A673 (cell line): ENCODE results near the gene ARPC1B. TPM values are rescaled to one million over a fixed set of nuclear protein-coding genes. Genes with fewer than 3 reads are reported as not detected.

Experiments used
- BruUV-seq: library from RNA; stranded (reverse); fragments of 400-500 nt; replicated peaks from 2 replicates; lab custom pipeline; 2021; lab: Mats Ljungman, UMichigan
- CTCF ChIA-PET: fragments of 300-600 bp; sonication (Branson Sonifier 250); formaldehyde crosslinking; loops from one replicate; lab custom pipeline; 2022; ENCODE audit warnings: antibody characterized with exemption; lab: Charles Lee
- POLR2A ChIA-PET: fragments of 300-600 bp; sonication (Branson Sonifier 250); formaldehyde crosslinking; loops from one replicate; lab custom pipeline; 2022; ENCODE audit warnings: antibody characterized with exemption; ENCODE audit not compliant: low non-redundant PET; lab: Charles Lee
- DNase-seq: peaks from one replicate; pipeline ENCODE4 v3.0.0-alpha.2; 2015; ENCODE audit warnings: low spot score
- H3K27ac ChIP-seq: fragments of 200-600 bp; sonication (generic); 2 replicates; pipeline ENCODE4 v1.5.1; 2016; ENCODE audit warnings: mixed run types, low read depth, mild to moderate bottlenecking, mixed read lengths, antibody characterized with exemption, low read length; ENCODE audit not compliant: poor library complexity, severe bottlenecking
- H3K27me3 ChIP-seq: fragments of 200-600 bp; sonication (generic); replicated peaks from 2 replicates; pipeline ENCODE4 v1.6.1; 2017; ENCODE audit warnings: mixed run types, low read depth, mild to moderate bottlenecking, mixed read lengths, antibody characterized with exemption, low read length; ENCODE audit not compliant: insufficient read depth, poor library complexity
- H3K36me3 ChIP-seq: fragments of 200-600 bp; sonication (generic); 2 replicates; pipeline ENCODE4 v1.6.1; 2016; ENCODE audit warnings: mixed run types, mild to moderate bottlenecking, mixed read lengths, antibody characterized with exemption, low read length; ENCODE audit not compliant: insufficient read depth, poor library complexity, severe bottlenecking
- H3K4me1 ChIP-seq: fragments of 200-600 bp; sonication (generic); 2 replicates; pipeline ENCODE4 v1.6.1; 2017; ENCODE audit warnings: mixed run types, mild to moderate bottlenecking, mixed read lengths, antibody characterized with exemption, low read length; ENCODE audit not compliant: insufficient read depth, poor library complexity, severe bottlenecking
- H3K4me3 ChIP-seq: fragments of 200-600 bp; sonication (generic); 2 replicates; pipeline ENCODE4 v1.5.1; 2016; ENCODE audit warnings: low read depth, mixed run types, mild to moderate bottlenecking, mixed read lengths, low read length; ENCODE audit not compliant: poor library complexity, severe bottlenecking
- H3K9me3 ChIP-seq: fragments of 200-600 bp; sonication (generic); 2 replicates; pipeline ENCODE4 v1.6.1; 2016; ENCODE audit warnings: mixed run types, low read depth, mild to moderate bottlenecking, mixed read lengths, antibody characterized with exemption, low read length; ENCODE audit not compliant: poor library complexity, severe bottlenecking
- EZH2 ChIP-seq: fragments of 200-600 bp; sonication (generic); IDR thresholded peaks from 2 replicates; pipeline ENCODE4 v1.6.1; 2017; ENCODE audit warnings: borderline replicate concordance, low read depth, mild to moderate bottlenecking, mixed read lengths, antibody characterized with exemption, low read length; ENCODE audit not compliant: poor library complexity, severe bottlenecking
- intact Hi-C: fragments of 100-400 bp; cut with micrococcal nuclease; formaldehyde crosslinking; loops from one replicate; pipeline ENCODE4 v1.10.0; 2022; ENCODE audit not compliant: unreplicated experiment
- total RNA-seq: library from RNA; stranded (reverse); gene quantifications from 2 replicates; pipeline ENCODE4 v1.2.3, GENCODE V29; 2021
- TF ChIP-seq, protein P1 (sequence below): fragments of 300-800, 200-600 bp; sonication (generic); conservative IDR thresholded peaks from 2 replicates; pipeline ENCODE4 v1.5.1; 2017; ENCODE audit warnings: low read depth, mild to moderate bottlenecking, antibody characterized with exemption, low read length, moderate library complexity, mixed read lengths

Gene ARPC1B
- total RNA-seq, 1 experiment from 2014 or later = 29.9 TPM

DNA sequence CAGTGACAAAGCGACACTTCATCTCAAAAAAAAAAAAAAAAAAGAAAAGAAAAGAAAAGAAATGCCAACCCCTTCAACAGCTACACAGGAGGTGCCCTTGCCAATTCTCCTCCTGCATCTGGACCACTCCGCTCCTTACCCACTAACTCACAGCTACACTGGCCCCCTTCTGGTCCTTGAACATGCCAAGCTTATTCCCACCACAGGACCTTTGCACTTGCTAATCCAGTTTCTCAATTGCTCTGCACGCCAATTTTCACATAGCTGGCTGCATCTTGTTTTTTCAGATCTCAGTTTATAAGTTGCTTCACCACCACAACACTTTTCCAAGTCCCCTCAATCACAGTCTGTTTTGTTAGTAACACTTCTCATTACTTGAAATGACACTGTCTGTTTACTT is 28.3 kb downstream of the ARPC1B start:
- BruUV-seq = no TSS peak

DNA sequence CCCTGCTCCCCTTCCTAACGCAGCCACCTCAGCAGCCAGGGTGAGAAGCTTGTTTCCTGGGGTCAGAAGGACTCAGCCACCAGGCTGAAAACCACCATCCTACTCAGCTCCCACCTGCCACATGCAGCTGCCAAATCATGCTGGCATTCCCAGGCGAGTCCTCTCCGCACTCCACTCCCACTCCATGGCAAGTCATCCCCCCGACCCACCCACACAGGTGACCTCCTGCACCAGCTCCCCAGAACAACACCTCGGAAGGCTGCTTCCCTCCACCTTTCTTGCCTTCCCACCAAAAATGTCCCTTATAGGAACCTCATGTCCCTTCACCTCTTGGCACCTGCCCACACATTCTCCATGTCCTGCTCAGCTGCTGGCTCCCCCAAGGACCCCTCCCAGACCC is 29.2 kb downstream of the ARPC1B start:
- no peak overlapping the region for H3K4me3 ChIP-seq
- H3K36me3 ChIP-seq = peaks cover 54% of the 10 kb centered on the region
- no peaks in the 10 kb centered on the region for H3K27me3 ChIP-seq
- H3K9me3 ChIP-seq = no peaks in the 10 kb centered on the region
- ChIA-PET POLR2A (no interaction called here), CTCF (interaction anchor here (0.6 kb wide), 1 partner anchor 640 kb away, joined by 4 read pairs; no protein-coding TSS in a partner anchor)
- no peak for DNase-seq
- no TSS peak for BruUV-seq
- TF ChIP-seq EZH2 = no peak
- TF ChIP-seq, protein P1, sequence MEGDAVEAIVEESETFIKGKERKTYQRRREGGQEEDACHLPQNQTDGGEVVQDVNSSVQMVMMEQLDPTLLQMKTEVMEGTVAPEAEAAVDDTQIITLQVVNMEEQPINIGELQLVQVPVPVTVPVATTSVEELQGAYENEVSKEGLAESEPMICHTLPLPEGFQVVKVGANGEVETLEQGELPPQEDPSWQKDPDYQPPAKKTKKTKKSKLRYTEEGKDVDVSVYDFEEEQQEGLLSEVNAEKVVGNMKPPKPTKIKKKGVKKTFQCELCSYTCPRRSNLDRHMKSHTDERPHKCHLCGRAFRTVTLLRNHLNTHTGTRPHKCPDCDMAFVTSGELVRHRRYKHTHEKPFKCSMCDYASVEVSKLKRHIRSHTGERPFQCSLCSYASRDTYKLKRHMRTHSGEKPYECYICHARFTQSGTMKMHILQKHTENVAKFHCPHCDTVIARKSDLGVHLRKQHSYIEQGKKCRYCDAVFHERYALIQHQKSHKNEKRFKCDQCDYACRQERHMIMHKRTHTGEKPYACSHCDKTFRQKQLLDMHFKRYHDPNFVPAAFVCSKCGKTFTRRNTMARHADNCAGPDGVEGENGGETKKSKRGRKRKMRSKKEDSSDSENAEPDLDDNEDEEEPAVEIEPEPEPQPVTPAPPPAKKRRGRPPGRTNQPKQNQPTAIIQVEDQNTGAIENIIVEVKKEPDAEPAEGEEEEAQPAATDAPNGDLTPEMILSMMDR = no peak
- no peak overlapping the region for H3K27ac ChIP-seq
- intact Hi-C loops = no loop called here
- H3K4me1 ChIP-seq = peaks cover 15% of the 10 kb centered on the region

More for the DNA sequence above, 28.3 kb downstream of the ARPC1B start:
- CTCF ChIA-PET = no interaction called here
- Histone ChIP-seq H3K4me1 (peaks cover 15% of the 10 kb centered on the region), H3K9me3 (no peaks in the 10 kb centered on the region), H3K27me3 (no peaks in the 10 kb centered on the region), H3K27ac (no peak overlapping the region), H3K36me3 (peaks cover 58% of the 10 kb centered on the region), H3K4me3 (no peak overlapping the region)
- TF ChIP-seq EZH2 = no peak
- TF ChIP-seq, protein P1 = no peak
- POLR2A ChIA-PET = no interaction called here
- intact Hi-C loops = no loop called here
- DNase-seq = no peak

DNA sequence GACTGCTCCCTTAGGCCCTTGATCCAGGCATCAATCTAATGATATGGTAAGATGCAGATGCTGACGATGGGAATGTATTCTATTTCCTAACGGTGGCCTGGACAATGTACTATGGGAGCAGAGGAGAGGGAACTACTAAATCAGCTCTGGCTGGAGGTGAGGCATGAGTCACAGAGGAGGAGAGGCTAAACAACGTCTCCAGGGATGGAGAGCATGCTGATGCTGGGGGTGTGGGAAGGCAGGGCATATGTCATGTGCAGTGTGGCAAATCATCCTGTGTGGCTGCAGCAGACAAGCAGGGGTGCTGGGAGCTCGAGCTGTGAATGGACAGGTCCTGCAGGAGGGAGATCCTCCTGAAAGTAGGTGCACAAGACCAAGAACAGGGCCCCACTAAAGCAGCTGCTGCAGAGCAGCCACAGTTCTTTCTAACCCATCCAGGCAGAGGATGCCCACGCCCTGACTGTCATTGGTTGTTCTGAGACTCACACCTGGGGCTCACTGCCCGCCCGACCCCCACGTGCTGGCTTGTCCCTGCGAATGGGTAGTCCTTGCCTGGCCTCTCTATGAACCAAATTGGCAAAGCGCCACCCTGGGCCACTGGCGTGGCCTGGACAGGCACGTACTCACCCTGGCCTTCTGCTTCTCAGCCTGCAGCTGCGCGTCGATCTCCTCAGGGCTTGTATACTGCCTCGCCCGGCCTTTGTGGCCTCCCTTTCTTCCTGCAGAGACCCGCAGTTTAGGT is 29.9 kb downstream of the ARPC1B start:
- Histone ChIP-seq H3K9me3 (no peaks in the 10 kb centered on the region), H3K36me3 (peaks cover 53% of the 10 kb centered on the region), H3K27ac (no peak overlapping the region), H3K4me3 (no peak overlapping the region), H3K27me3 (no peaks in the 10 kb centered on the region), H3K4me1 (peaks cover 15% of the 10 kb centered on the region)
- POLR2A ChIA-PET = no interaction called here
- no TSS peak for BruUV-seq
- DNase-seq = no peak
- intact Hi-C loops = no loop called here
- TF ChIP-seq, protein P1 = no peak
- TF ChIP-seq EZH2 = no peak
- CTCF ChIA-PET = interaction anchor here (0.6 kb wide), 1 partner anchor 15 kb away, joined by 8 read pairs; no protein-coding TSS in a partner anchor
